GM12873 (cell line): ENCODE data around the gene PDLIM5.

Experiments
- CTCF ChIP-seq: IDR thresholded peaks from 2 replicates; pipeline ENCODE4 v1.5.1; 2012; ENCODE audit warnings: low read depth, mild to moderate bottlenecking, moderate library complexity, low read length, control low read depth; ENCODE audit not compliant: insufficient read depth; ENCODE audit errors: missing control alignments

PDLIM5 gene

GRCh38 chr4:94676970-94677369, 225.2 kb downstream of the PDLIM5 start:
- TF ChIP-seq CTCF: no peak

GRCh38 chr4:94678896-94679295, 227.2 kb downstream of the PDLIM5 start:
- TF ChIP-seq CTCF: no peak

DNA sequence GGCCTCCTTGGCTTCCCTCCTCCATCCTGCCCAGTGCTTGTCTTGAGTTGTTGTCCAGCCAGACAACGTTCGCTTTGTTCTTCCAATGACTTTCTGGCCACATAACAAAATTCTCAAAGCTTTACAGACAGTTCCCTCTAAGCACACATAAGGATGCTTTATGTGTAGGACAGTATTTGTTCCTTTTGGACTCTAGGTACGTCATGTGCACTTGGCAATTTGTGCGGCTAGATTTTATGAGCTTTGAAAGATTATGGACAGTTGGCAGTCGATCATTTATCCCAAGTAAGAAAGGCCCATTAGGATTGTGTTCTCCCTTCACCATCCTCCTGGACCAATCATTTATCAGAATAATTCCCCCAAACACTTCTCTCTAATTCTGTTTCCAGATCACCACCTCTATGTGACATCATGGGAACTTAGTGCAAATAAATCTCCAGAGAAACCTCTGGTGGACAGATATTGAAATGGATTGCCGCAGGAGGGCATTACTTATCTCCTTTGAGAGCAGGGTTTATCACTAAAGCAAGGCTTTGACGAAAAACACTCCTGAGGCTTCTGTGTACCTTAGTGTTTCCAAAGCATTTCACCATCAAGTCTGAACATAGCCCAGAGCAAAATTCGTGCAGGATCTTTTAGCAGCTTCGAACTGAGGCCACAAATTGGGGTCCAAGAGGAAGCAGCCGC, 228.6 kb downstream of the PDLIM5 start:
- no peak for TF ChIP-seq CTCF

DNA sequence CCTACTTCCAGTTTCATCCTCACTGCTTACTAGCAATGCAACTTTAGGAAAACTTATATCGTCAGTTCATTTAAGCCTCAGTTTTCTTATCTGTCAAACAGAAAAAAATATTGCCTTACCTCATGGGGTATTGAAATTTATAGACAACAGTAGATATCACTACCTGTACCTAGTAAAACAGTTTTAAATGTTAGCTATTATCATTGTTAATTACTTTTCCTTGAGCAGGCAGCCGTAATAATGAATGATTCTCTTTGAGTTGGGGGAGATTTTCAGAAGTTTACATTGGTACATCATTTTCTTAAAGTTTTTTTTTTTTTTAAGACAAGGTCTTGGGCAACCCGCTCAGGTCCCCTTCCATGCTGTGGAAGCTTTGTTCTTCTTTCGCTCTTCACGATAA, 234.3 kb downstream of the PDLIM5 start:
- TF ChIP-seq CTCF: no peak

DNA sequence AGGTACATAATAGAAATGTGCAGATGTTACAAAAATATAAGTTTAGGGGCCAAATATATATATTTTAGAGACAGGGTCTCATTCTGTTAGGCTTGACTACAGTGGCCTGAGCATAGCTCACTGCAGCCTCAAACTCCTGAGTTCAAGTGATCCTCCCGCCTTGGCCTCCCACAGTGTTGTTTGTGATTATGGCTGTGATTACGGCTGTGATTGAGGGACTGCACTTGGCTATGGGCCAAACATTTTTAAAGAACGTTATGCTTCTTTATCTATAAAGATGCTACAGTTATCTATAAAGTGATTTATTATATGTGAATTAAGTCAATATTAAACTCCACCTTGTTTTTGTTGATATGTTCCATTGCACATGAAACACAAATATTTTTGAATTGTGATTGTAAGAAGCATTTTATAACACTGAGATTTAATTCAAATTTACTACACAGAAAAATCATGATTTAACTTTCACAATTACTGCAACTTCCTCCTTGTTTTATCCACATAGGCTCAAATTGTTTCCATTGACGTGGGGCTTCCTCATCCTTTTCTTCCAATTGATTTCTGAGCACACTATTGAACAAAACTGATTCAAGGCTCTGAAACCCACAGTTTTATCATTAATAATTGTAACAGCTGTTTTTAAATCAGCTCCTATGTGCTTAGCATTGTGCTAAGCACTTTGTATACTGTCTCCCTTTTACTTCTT, 237.6 kb downstream of the PDLIM5 start:
- TF ChIP-seq CTCF: no peak

DNA sequence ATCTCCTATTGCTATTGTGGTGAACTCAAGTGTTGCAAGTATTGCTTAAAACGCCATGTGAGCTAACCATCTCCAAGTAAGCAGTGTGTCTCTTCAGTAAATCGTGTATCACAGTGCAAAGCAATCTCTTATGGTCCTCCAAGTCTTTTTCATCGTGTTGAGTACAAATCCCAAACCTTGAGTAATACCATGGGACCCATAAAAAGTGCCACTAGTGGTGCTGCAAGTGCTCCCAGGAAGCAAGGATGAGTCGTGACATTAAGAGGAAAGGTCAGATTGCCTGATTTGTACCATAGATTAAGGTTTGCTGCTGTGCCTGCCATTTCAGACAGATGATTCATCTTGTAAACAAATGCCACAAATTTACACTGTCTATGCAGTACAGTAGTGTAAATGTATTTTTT, 239.1 kb downstream of the PDLIM5 start:
- no peak for TF ChIP-seq CTCF

- no peak for TF ChIP-seq CTCF
These were observed 239.8 kb downstream of the PDLIM5 start for GRCh38 chr4:94691552-94691951.
